ENCODE data around the gene PGLYRP2. TPM values are rescaled to one million over a fixed set of nuclear protein-coding genes. Genes with fewer than 3 reads are reported as not detected.

PGLYRP2 gene
- total RNA-seq, 1 experiment from 2014 or later = not detected

- TF ChIP-seq EZH2phosphoT487 (IDR thresholded peaks at IDR 0.05; ENCODE audit: borderline replicate concordance, low read length) (no peak), CTCF (conservative IDR thresholded peaks at IDR 0.05; ENCODE audit: low read depth, low read length) (peak; percentile 46; the same call in 1 of the 2 replicates), EZH2 (IDR thresholded peaks at IDR 0.05; ENCODE audit: low read length, unreplicated experiment) (no peak)
- ChIA-PET CTCF (no interaction called here), POLR2A (ENCODE audit: unreplicated experiment) (no interaction called here)
- Histone ChIP-seq H3K79me2 (ENCODE audit: low read length) (no peaks in the 10 kb centered on the region), H3K9ac (ENCODE audit: low read length) (no peak overlapping the region), H3K9me2 (replicated peaks; ENCODE audit: low read length) (0 out of 2 replicates have a peak, but pooled peaks cover 4% of the 10 kb centered on the region), H4K20me1 (ENCODE audit: low read length) (no peaks in the 10 kb centered on the region), H3K27ac (ENCODE audit: low read length) (no peak overlapping the region), H3K9me3 (ENCODE audit: low read length) (no peaks in the 10 kb centered on the region), H3K27me3 (ENCODE audit: low read length) (peaks cover 16% of the 10 kb centered on the region), H3K4me2 (ENCODE audit: low read length) (no peak overlapping the region), H3K4me1 (ENCODE audit: insufficient read depth, low read length) (peaks cover 17% of the 10 kb centered on the region; the same call in 1 of the 2 replicates), H2AFZ (ENCODE audit: low read length) (no peak overlapping the region), H3K36me3 (ENCODE audit: low read depth, low read length) (no peaks in the 10 kb centered on the region), H3K4me3 (ENCODE audit: low read length) (no peak overlapping the region), H3F3A (ENCODE audit: low read length, unreplicated experiment) (no peaks in the 10 kb centered on the region)
- intact Hi-C loops (cut with micrococcal nuclease) = loop anchor here (10.0 kb wide), 1 partner anchor 101 kb away; no protein-coding TSS in a partner anchor
- ATAC-seq (no peak), DNase-seq (no peak)
- BruUV-seq (replicated peaks) = no TSS peak
These were observed 25.1 kb downstream of the PGLYRP2 start for GRCh38 chr19:15453906-15454860.

- intact Hi-C loops (cut with micrococcal nuclease) = loop anchor here (10.0 kb wide), 1 partner anchor 102 kb away; no protein-coding TSS in a partner anchor
- peak overlapping the region; percentile 27 for H2AFZ ChIP-seq (ENCODE audit: low read length)
- H4K20me1 ChIP-seq (ENCODE audit: low read length) = no peaks in the 10 kb centered on the region
- H3K9me2 ChIP-seq (replicated peaks; ENCODE audit: low read length) = 0 out of 2 replicates have a peak, but pooled peaks cover 4% of the 10 kb centered on the region
- no peak overlapping the region for H3K9ac ChIP-seq (ENCODE audit: low read length)
- H3K27me3 ChIP-seq (ENCODE audit: low read length) = peaks cover 16% of the 10 kb centered on the region
- no peaks in the 10 kb centered on the region for H3K36me3 ChIP-seq (ENCODE audit: low read depth, low read length)
- peak overlapping the region; percentile 36 for H3K4me3 ChIP-seq (ENCODE audit: low read length)
- no peaks in the 10 kb centered on the region for H3F3A ChIP-seq (ENCODE audit: low read length, unreplicated experiment)
- ChIA-PET POLR2A (ENCODE audit: unreplicated experiment) (interaction anchor here (0.6 kb wide), 2 partner anchors 21 to 53 kb away, joined by 3 to 6 read pairs; no protein-coding TSS in a partner anchor), CTCF (interaction anchor here (0.6 kb wide), 1 partner anchor 40 kb away, joined by 3 read pairs; no protein-coding TSS in a partner anchor)
- peaks cover 21% of the 10 kb centered on the region; the same call in 1 of the 2 replicates for H3K4me1 ChIP-seq (ENCODE audit: insufficient read depth, low read length)
- DNase-seq (no peak), ATAC-seq (peak; percentile 10; the same call in 1 of the 2 replicates)
- H3K9me3 ChIP-seq (ENCODE audit: low read length) = no peaks in the 10 kb centered on the region
- no peak overlapping the region for H3K27ac ChIP-seq (ENCODE audit: low read length)
- H3K79me2 ChIP-seq (ENCODE audit: low read length) = no peaks in the 10 kb centered on the region
- H3K4me2 ChIP-seq (ENCODE audit: low read length) = peak overlapping the region; percentile 71
- TF ChIP-seq CTCF (conservative IDR thresholded peaks at IDR 0.05; ENCODE audit: low read depth, low read length) (no peak; the same call in 1 of the 2 replicates), EZH2phosphoT487 (IDR thresholded peaks at IDR 0.05; ENCODE audit: borderline replicate concordance, low read length) (no peak), EZH2 (IDR thresholded peaks at IDR 0.05; ENCODE audit: low read length, unreplicated experiment) (no peak)
- BruUV-seq (replicated peaks) = no TSS peak
These were observed 26.2 kb downstream of the PGLYRP2 start for GRCh38 chr19:15453091-15453578.

All from PC-3 (cell line).